Gastroesophageal sphincter (tissue), 3 donors: Measurements from ENCODE around the gene AUTS2.

Experiments used
- POLR2A ChIP-seq, 2 donors: fragments of 450-650 bp; IDR thresholded peaks; one replicate each; pipeline ENCODE4 v1.6.1; 2017; ENCODE audit warnings: antibody characterized with exemption in 2 of 2, mild to moderate bottlenecking in 2 of 2, moderate library complexity in 1 of 2
- POLR2AphosphoS5 ChIP-seq: sonication (generic); formaldehyde crosslinking; IDR thresholded peaks from one replicate; pipeline ENCODE4 v1.6.1; 2017; ENCODE audit warnings: antibody characterized with exemption
- TF ChIP-seq, protein P1 (sequence below), 4 experiments: fragments of 200-600 bp in 2 of 4; fragments of 450-650 bp in 2 of 4; sonication (generic) in 1 of 4; IDR thresholded peaks; one replicate each; pipeline ENCODE4 v1.5.1; 2017 to 2019; ENCODE audit warnings: antibody characterized with exemption in 4 of 4, mild to moderate bottlenecking in 2 of 4, moderate library complexity in 2 of 4

DNA sequence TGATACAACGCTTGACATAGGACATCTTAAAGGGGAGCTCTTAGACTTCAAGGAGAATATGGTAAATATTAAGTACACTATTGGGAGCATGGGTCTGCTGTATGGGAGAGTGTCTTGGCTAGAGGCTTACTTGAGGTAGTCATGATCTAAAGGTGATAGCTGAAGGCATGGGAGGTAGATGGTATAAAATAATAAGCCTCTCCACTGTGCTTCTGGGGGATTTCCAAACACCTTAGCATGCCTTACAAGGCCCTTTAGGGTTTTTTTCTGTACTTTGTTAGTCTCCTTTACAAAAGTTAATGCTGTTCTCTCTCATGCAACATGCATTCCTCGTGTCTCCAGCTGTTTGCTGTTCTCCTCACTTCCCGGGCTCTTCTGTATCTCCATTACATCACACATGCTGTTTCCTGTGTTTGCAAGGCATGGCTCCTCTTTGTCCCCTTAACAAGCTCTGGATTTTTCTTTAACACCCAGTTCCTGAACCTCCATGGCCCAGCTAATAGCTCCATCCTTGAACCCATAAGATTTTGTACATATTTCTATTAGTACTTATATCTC, 449.7 kb downstream of the AUTS2 start:
- TF ChIP-seq POLR2AphosphoS5 (no peak), POLR2A (IDR thresholded peaks at IDR 0.05) (no peak)
- TF ChIP-seq, protein P1, sequence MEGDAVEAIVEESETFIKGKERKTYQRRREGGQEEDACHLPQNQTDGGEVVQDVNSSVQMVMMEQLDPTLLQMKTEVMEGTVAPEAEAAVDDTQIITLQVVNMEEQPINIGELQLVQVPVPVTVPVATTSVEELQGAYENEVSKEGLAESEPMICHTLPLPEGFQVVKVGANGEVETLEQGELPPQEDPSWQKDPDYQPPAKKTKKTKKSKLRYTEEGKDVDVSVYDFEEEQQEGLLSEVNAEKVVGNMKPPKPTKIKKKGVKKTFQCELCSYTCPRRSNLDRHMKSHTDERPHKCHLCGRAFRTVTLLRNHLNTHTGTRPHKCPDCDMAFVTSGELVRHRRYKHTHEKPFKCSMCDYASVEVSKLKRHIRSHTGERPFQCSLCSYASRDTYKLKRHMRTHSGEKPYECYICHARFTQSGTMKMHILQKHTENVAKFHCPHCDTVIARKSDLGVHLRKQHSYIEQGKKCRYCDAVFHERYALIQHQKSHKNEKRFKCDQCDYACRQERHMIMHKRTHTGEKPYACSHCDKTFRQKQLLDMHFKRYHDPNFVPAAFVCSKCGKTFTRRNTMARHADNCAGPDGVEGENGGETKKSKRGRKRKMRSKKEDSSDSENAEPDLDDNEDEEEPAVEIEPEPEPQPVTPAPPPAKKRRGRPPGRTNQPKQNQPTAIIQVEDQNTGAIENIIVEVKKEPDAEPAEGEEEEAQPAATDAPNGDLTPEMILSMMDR (IDR thresholded peaks at IDR 0.05) = no peak
